Mucosa of descending colon (tissue), 3 donors: ENCODE data around the gene MCTP1. TPM values are rescaled to one million over a fixed set of nuclear protein-coding genes. Genes with fewer than 3 reads are reported as not detected.

ENCODE experiments used
- ATAC-seq: fragments of 200-7000 bp; cut with Tn5 transposase; one replicate; pipeline ENCODE4 v1.9.1; 2020; ENCODE audit warnings: mild to moderate bottlenecking, moderate library complexity
- DNase-seq, 3 donors: peaks; one replicate each; pipeline ENCODE4 v3.0.0-alpha.2; 2020
- H3K36me3 ChIP-seq: fragments of 200-600 bp; one replicate; pipeline ENCODE4 v1.8.0; 2021; ENCODE audit warnings: low read depth, mild to moderate bottlenecking
- H3K4me1 ChIP-seq: fragments of 200-600 bp; one replicate; pipeline ENCODE4 v1.8.0; 2021; ENCODE audit warnings: low read depth, mild to moderate bottlenecking
- H3K4me3 ChIP-seq: fragments of 200-600 bp; one replicate; pipeline ENCODE4 v1.8.0; 2021; ENCODE audit warnings: mild to moderate bottlenecking
- H3K9me3 ChIP-seq: fragments of 200-600 bp; one replicate; pipeline ENCODE4 v1.8.0; 2021; ENCODE audit warnings: mild to moderate bottlenecking
- intact Hi-C, 2 donors: fragments of 100-400 bp; cut with DNase I in 1 of 2; cut with micrococcal nuclease in 1 of 2; formaldehyde crosslinking; loops; one replicate each; pipeline versions ENCODE4 v1.11.0 to v1.11.1; 2022; cut with DNase I, micrococcal nuclease
- total RNA-seq, 3 donors: library from RNA; stranded (reverse); fragmentation: NEBNext Ultra II Directional in 2 of 3; extraction: Animal tissue kit (Norgen Biotek cat#: 25700) in 2 of 3; gene quantifications; one replicate each; pipeline versions ENCODE4 v1.2.1 to v1.2.4, GENCODE V29; 2021 to 2023
- TF ChIP-seq, protein P1 (sequence below): fragments of 200-600 bp; IDR thresholded peaks from one replicate; pipeline ENCODE4 v1.8.0; 2022; ENCODE audit warnings: antibody characterized with exemption, mild to moderate bottlenecking
- donor health status: DM: no; HTN: no; CAD: no; lungs with moderate emphysema.
- donor health status: DM: no; HTN: no; CAD: no.
- donor health status: DM: no; HTN: yes; CAD: no.

Gene MCTP1
- total RNA-seq, 3 donors from 2014 or later = 6.8 to 12.3 (median 7.7) TPM

DNA sequence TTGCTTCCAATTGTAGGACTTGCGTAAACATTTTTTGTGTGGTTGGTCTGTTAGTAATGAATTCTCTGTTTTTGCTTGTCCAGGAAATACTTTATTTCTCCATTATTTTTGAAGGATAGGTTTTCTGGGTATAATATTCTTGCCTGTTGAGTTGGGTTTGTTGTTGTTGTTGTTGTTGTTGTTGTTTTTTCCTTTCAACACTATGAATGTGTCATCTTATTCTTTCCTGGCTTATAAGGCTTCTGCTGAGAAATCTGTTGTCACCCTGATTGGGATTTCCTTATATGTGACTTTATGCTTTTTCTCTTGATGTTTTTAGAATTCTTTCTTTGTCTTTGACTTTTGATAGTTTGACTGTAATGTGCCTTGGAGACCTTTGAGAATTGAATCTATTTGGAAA, 626.6 kb downstream of the MCTP1 start:
- Histone ChIP-seq H3K4me1 (no peaks in the 10 kb centered on the region), H3K9me3 (peaks cover 29% of the 10 kb centered on the region), H3K36me3 (no peaks in the 10 kb centered on the region), H3K4me3 (no peak overlapping the region)
- ATAC-seq (no peak), DNase-seq (no peak)
- intact Hi-C loops = no loop called here
- TF ChIP-seq, protein P1, sequence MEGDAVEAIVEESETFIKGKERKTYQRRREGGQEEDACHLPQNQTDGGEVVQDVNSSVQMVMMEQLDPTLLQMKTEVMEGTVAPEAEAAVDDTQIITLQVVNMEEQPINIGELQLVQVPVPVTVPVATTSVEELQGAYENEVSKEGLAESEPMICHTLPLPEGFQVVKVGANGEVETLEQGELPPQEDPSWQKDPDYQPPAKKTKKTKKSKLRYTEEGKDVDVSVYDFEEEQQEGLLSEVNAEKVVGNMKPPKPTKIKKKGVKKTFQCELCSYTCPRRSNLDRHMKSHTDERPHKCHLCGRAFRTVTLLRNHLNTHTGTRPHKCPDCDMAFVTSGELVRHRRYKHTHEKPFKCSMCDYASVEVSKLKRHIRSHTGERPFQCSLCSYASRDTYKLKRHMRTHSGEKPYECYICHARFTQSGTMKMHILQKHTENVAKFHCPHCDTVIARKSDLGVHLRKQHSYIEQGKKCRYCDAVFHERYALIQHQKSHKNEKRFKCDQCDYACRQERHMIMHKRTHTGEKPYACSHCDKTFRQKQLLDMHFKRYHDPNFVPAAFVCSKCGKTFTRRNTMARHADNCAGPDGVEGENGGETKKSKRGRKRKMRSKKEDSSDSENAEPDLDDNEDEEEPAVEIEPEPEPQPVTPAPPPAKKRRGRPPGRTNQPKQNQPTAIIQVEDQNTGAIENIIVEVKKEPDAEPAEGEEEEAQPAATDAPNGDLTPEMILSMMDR = no peak

Other genes starting within 250 kb of the MCTP1 start
- gene FAM81B, start 106.3 kb upstream of the MCTP1 start, total RNA-seq = not detected